NCI-H2171 (cell line): ENCODE results near the gene RFX3.

ENCODE experiments used
- DNase-seq: peaks from one replicate; lab custom pipeline; 2025; lab: John Stamatoyannopoulos, UW

Gene RFX3

GRCh38 chr9:3277200-3277599 lies 248.6 kb downstream of the RFX3 start:
- DNase-seq: no peak

GRCh38 chr9:3271581-3271980 lies 254.2 kb downstream of the RFX3 start:
- no peak for DNase-seq

GRCh38 chr9:3271157-3271556 lies 254.6 kb downstream of the RFX3 start:
- no peak for DNase-seq

GRCh38 chr9:3268223-3268622 lies 257.6 kb downstream of the RFX3 start:
- DNase-seq: no peak

GRCh38 chr9:3263698-3264097 lies 262.1 kb downstream of the RFX3 start:
- no peak for DNase-seq

GRCh38 chr9:3262826-3263529 lies 262.8 kb downstream of the RFX3 start:
- DNase-seq: no peak

- DNase-seq: no peak
Observed at GRCh38 chr9:3261484-3261883, 264.3 kb downstream of the RFX3 start.

GRCh38 chr9:3256571-3257330 lies 269.1 kb downstream of the RFX3 start:
- no peak for DNase-seq

GRCh38 chr9:3251309-3251708 lies 274.5 kb downstream of the RFX3 start:
- no peak for DNase-seq

GRCh38 chr9:3250741-3251140 lies 275.1 kb downstream of the RFX3 start:
- no peak for DNase-seq

- no peak for DNase-seq
Observed at GRCh38 chr9:3247211-3247610, 278.6 kb downstream of the RFX3 start.

GRCh38 chr9:3246241-3246640 lies 279.6 kb downstream of the RFX3 start:
- no peak for DNase-seq

- no peak for DNase-seq
Observed at GRCh38 chr9:3244963-3245653, 280.7 kb downstream of the RFX3 start.

- no peak for DNase-seq
Observed at GRCh38 chr9:3243683-3244082, 282.1 kb downstream of the RFX3 start.

- no peak for DNase-seq
Observed at GRCh38 chr9:3241290-3241689, 284.5 kb downstream of the RFX3 start.

- DNase-seq: peak; percentile 54
Observed at GRCh38 chr9:3240656-3241268, 285.0 kb downstream of the RFX3 start.

- DNase-seq: no peak
Observed at GRCh38 chr9:3239240-3239639, 286.6 kb downstream of the RFX3 start.

GRCh38 chr9:3238236-3238635 lies 287.6 kb downstream of the RFX3 start:
- DNase-seq: no peak

GRCh38 chr9:3237121-3237520 lies 288.7 kb downstream of the RFX3 start:
- no peak for DNase-seq

GRCh38 chr9:3235497-3235896 lies 290.3 kb downstream of the RFX3 start:
- DNase-seq: no peak

GRCh38 chr9:3224931-3225330 lies 300.9 kb downstream of the RFX3 start:
- DNase-seq: no peak

- DNase-seq: no peak
Observed at GRCh38 chr9:3215658-3216057, 310.1 kb downstream of the RFX3 start.

- no peak for DNase-seq
Observed at GRCh38 chr9:3214741-3215140, 311.1 kb downstream of the RFX3 start.
